Posterior cingulate gyrus (tissue), 11 donors: ENCODE measurements around the gene ARHGAP15.

Experiments
- DNase-seq, 10 donors: peaks; one replicate each; pipeline versions ENCODE4 v3.0.0 to v3.0.0-alpha.2; 2020 to 2021; ENCODE audit warnings: mixed read lengths in 3 of 10
- intact Hi-C: fragments of 100-400 bp; cut with DNase I; formaldehyde crosslinking; loops from one replicate; pipeline ENCODE4 v1.15.1; 2023

Gene ARHGAP15

DNA sequence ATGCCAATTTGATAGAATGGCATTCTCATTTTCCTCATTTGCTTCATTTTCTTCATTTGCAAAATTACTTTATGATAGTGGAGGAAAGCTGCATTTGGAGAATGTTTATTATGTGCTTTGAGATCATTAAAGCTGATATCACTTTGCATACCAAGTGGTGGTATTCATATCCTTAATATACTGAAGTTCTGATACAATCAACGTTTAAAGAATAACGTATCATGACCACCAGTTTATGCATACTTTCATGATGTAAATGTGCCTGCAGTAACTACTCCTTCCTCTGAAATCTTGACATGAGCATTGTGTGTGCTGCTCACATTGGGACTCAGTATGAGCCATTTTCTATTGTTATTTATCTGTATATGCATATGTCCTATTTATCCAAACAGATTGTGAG is 302.1 kb downstream of the ARHGAP15 start:
- no peak for DNase-seq
- intact Hi-C loops: no loop called here

DNA sequence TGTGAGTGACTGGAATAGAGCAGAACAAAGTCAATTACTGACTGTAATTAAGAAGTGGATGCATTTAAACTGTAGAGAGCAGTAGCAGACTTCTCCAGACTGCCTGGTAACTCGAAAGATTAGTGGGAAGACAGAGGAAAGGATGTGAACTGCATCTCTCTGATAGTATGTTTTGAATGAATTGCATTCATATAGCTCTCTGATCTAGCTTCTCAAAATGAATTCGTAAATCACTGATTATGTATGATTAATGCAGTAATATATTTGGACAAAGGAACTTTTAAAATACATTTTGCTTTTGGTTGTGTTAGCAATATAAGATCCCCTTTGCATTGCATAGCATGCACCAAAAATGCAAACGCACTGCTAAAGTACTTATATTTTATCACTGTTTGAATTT is 304.0 kb downstream of the ARHGAP15 start:
- intact Hi-C loops: no loop called here
- DNase-seq: no peak

DNA sequence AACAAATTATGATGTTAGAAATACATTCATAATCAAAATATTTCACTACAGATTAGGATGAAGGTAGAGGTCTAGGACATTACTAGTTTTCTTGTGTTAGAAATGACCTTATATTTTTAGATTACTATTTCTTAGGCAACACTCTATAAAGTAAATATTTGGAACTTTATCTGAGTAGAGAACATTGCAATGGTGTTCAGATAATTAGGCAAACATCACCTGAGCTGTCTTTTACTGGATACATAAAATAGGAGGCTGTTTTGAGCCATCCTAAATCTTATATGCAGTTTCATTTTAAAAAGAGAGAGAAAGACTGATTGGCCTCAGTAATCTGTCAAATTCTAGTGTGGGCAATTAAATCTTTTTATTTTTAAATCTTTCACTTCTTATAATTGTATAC is 304.6 kb downstream of the ARHGAP15 start:
- intact Hi-C loops: no loop called here
- no peak for DNase-seq

DNA sequence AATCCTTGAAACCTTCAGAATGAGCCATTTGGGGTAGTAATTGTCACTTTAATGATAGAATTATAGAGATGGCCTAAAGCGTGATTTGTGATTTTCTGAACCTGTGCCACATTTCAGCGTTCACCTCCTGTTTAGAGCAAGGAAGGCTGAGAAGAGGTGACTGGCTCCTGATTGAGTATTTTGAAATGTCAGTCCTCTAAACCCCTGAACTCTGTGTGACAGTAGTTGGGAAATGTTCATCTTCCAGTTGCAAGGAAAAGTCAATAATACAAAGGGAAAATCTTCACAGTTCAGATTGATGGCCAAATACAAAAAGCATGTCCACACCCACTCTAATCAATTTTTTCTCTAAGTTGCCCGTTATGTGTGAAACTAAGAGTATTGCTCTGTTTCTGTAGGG is 305.2 kb downstream of the ARHGAP15 start:
- intact Hi-C loops: no loop called here
- DNase-seq: no peak

DNA sequence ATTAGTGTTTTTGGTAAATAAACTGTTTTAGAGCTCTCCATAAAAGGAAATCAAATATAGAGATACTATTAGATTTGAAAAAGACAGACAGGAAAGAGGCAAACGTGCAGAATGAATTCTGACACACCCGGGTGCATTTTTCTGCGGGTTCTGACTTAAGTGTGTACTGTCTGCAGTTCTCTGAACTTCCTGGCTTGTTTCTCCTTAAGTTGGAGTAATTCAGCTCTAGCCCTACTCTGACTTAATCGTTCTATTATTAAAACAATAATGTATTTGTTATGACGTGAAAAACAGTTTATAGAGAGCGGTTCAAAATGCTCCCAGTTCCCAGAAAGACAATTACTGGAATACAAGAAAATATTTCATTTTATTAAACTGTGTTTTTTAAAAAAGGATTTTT is 305.9 kb downstream of the ARHGAP15 start:
- no peak for DNase-seq
- intact Hi-C loops: no loop called here

DNA sequence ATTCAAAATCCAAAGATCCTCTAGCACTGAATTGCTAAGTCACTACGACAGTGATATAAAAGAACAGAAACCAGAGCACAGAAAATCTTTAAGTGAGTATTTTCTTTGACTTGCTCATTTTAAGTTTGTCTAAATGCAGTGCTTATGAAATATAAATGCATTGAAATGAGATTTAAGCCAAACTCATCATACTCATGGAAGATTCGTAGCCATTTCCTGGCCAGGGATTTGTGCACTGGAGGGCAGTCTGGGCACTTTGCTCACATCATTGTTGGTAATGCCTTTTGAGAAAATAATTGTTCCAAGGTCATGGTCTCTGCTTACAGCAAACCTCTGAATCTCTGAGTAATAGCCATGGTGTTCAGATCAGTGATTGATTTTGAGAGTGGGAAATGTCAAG is 307.7 kb downstream of the ARHGAP15 start:
- DNase-seq: no peak
- intact Hi-C loops: no loop called here

DNA sequence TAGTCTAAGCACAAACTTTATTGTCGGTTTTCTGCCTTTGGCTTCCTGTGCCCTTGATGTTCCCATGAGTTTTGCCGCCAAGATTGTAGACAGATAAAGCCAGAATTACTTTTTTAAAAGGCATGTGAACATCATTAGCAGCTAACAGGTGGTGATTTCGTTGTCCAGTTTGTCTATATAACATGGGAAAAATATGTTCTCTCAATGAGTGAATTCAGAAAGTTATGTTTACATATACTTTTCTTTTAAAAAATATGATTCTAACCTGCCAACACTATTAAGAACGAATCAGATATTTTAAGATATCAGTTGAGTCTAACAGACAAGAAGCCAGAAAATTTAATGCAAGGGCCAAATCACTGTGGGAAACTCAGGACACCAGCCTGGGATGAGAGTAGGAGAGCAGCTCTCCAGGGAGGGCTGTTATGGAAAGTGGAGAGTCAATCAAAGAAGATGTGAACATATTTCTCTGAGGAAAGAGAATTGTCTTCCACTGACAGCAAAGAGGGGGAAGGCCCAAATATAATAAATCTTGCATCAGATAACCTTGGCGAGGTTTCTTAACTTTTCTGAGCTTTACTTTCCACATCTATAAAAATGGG is 311.3 kb downstream of the ARHGAP15 start:
- intact Hi-C loops: no loop called here
- no peak for DNase-seq

DNA sequence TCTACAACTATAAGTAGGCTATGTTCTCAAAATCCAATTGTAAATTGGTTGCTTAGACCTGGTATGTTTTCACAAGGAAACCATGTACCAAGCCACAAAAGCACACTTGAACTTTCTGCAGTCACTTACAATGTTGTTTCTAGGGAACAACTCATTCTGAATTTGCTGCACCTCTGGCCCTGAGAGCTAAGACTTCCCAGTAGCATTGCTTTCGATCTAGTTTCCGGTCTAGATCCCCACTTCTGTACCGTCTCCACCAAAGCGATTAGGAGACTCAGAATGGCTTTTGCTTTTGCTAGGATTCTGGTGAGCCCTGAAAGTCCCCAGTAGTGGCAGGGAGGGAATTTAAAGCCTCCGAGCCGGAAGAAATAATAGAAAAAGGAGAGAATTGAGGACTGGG is 313.0 kb downstream of the ARHGAP15 start:
- intact Hi-C loops: no loop called here
- no peak for DNase-seq

DNA sequence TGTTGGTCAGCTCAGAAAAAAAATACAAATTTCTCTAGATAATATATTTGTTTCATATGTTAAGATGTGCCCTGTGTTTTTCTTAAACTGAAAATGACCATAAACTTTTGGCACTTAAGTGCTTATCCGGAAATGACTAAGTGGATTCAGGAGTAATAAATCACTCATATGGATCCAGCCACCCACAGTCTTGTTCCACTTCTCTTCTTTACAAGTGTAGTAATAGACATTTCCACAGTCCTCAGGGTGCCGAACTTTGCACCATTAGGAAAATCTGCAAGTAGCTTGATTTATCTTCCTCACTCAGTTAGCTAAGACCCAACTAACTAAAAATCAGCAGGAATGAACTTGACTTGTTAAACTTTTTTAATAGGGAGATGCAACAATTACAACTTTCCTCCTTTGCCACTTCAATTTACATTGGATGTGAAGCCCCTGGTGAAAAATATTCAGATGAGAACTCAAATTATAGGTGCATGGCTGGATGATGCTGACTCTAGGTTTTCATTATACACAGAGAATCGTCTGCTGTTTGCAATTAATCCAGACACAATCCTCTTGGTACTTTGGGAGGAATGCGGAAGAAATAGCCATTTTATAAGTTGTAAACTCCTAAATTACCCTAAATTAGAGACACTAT is 322.5 kb downstream of the ARHGAP15 start:
- no peak for DNase-seq
- intact Hi-C loops: no loop called here

DNA sequence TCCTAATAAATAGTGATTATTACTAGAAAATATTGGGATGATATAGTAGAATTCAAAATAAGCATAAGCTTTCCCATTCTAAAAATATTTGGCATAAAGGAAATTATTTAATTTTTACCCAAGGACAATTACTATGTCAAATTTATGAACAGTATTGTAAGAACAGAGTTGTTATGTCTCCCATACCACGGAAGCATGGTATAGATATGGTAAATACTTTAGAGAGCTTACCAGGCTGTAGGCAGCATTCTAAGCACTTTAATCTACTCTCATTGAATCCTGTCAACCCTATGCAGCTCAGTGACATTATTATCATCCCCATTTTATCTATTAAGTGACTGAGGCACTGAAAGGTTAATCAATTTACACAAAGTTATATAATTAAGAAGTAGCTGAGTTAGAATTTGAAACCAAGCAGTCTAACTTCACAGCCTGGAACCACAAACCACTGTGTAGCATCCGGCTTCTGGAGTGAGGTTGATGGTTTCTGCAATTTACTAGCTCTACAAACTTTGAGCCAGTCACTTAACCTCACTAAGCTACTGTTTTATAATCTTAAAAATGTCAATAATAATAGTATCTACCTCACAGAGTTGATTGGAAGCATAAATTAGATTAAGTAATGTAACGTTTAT is 323.7 kb downstream of the ARHGAP15 start:
- intact Hi-C loops: no loop called here
- DNase-seq: no peak

DNA sequence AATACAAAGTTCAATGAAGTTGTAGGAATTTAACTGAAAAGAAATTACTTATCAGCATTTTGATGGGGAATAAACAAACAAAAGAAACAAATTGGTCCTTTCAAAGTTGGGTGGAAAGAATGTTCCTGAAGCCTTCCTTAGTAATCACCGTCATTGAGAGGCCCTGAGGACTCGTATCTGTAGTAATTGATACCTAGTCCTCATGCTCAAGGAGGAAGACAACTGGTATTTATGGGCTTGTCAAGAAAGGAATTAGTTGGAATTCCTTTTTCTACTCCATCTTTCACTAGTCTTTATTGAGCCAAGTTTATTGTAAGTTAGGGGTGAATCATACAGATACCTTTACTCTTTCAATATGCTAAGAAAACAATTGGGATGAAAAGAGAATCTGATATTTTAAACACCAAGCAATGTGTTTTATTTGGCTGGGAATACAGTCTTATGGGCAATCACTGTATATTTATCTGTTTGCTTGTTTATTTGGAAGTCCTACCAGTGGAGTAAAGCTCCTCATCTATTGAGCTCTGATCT is 324.8 kb downstream of the ARHGAP15 start:
- no peak for DNase-seq

DNA sequence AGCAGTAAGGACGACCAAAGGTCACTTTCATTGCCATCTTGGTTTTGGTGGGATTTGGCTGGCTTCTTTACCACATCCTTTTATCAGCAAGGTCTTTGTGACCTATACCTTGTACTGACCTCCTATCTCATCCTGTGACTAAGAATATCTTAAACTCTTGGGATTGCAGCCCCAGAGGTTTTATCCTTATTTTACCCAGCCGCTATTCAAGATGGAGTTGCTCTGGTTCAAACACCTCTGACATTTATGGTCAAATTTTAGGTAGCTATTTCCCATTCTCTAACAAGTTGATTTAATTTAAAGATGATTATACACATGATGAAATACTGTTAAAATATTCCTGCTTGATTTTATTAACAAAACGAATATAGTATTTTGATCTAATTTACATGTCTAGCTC is 326.1 kb downstream of the ARHGAP15 start:
- intact Hi-C loops: no loop called here
- DNase-seq: no peak

More for the DNA sequence above, 324.8 kb downstream of the ARHGAP15 start:
- intact Hi-C loops: no loop called here

DNA sequence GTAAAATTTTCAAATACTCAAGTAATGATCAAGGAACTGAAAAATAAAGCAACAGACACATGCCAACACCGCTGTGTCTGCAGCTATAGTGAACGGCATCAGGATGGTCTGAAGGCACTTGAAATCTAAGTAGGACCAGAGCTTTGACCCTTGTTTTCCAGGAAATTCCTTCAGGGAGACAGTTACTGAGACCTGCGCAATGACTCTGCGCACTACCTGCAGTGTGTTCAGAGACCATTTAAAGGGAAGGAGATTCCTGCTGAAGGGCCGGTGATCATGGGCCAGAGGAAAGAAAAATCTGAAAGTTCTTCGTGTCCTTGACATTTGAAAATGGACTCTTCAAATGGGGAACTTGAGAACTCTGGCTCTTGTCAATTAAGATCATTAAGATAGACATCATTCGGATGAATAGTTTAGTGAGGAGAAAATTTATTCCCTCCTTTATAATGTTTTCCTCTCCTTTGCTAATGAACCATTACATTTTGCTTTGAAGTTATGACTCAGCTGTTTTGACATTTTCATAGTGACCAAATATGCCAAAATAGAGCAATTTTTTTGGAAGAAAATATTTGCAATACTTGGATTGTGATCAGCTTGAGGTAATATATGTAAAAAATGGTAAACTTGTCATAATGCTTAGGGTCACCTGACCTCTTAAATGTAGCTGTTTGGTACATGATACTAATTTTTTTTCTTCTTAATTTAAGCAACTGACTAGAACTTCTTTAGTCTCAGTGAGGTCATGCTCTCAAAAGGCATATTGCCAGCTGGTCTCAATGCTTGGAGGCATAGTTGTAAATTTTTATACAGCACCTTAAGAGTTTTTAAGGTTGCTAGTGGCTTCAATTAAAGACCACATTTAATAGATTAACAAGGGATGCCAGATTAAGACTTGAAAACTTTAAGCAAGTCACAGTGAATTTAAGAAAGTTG is 329.3 kb downstream of the ARHGAP15 start:
- DNase-seq: no peak
- intact Hi-C loops: no loop called here

DNA sequence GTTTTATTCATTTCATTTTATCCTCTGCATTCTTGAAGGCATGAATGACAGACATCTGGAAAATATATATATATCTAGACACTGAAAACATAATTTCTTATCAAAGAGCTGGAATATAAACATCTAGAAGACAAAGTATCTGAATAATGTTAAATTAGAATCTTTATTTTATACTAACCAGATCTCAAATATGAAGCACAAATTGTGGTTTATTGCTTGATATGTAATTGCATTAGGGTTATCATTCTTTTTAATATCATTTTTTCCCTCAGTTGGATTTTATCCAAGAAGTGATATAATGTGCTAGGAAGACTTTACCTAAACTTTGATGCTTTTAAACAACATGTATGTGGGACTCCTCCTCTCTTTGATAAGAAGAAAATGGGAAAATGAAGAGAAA is 331.2 kb downstream of the ARHGAP15 start:
- intact Hi-C loops: no loop called here
- no peak for DNase-seq

DNA sequence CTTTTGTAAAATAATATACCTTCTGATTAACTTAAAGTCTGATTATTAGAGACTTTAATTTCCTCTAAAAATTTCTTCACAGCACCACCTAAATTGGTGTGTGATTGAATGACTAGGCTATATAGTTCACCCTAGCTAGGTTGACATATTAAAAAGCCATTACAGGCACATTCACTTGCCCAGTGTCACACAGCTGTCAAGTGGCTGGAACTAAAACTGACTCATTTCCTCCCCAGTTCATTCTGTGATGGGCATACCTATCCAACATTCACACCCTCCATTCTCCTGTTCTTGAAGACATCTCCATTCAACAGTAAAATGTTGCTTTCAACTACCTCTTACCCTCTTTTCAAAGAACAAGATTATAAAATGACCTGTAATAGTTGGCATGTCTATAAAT is 334.5 kb downstream of the ARHGAP15 start:
- intact Hi-C loops: no loop called here
- no peak for DNase-seq

DNA sequence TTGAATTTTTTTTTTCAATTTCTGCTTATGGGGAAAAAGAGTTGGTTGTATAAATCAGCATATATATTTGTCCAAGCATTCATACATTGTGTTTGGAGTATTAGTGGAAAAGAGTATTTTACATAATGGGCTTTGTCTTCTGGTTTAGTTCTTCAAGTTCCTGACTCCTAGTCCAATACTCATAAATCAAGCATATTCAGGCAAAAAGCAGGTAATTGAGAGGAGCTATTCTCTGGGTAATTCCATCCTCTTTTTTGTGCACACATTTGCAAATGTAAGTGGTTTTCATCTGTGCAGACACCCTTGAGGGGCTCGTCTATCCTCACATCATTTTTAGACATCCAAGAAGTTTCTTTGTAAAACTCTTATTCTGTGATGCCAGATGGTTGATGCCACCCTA is 337.2 kb downstream of the ARHGAP15 start:
- intact Hi-C loops: no loop called here
- DNase-seq: no peak

DNA sequence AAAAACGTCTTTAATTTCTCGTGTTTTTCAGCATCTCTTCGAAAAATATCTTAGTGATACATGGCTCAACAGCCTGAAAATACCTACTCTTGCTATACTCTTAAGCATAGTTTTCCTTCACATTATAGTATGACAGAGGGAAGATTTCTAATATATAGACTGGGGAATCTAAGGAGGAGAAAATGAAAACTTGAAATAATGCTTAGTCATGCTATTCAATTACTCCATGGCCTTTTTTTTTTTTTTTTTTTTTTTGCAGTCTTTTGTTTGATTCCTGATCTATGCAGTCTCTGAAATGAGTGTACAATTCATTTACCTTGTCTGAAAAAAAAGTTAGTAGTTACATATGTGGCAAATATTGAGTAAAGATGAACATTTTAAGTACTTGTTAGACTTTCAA is 337.8 kb downstream of the ARHGAP15 start:
- intact Hi-C loops: no loop called here
- DNase-seq: no peak

DNA sequence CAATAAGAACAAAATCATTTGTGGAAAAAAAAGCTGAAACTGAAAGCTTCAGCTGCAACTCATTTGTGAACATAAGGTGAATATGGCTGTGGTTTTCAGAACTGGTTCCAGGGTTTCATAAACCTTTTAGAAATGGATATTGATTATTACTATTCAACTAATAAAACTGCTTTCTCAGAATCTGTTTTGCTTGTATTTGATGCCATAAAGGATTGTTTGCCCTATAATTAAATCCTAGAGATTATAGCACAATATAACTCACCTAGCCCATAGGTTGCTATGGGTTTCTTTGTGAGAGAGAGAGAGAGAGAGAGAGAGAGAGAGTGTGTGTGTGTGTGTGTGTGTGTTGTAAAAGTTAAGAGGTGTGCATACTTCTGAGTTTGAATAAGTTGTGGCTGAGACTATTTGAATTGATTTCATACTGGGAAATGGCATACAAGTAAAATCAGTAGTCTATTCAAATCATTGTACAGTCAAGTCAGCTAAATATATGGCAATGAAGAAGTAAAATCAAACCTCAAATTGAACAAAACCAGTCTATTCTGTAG is 339.2 kb downstream of the ARHGAP15 start:
- no peak for DNase-seq
- intact Hi-C loops: no loop called here

DNA sequence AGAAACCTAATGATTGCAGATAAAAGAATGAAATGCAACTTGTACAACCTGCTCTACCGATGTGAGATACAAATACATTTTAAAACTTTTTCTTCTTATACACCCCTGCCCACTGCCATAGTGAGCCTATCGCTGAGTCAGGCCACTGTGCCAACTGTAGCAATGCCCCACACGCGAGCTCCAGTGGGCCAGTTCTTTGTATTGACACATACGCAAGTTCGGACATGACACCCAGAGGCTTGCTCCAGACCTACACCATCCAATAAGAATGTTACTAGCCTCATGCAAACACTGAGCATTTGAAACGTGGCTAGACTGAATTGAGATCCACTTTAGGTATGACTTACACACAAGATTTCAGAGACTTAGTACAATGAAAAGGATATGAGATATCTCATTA is 340.1 kb downstream of the ARHGAP15 start:
- no peak for DNase-seq
- intact Hi-C loops: no loop called here

DNA sequence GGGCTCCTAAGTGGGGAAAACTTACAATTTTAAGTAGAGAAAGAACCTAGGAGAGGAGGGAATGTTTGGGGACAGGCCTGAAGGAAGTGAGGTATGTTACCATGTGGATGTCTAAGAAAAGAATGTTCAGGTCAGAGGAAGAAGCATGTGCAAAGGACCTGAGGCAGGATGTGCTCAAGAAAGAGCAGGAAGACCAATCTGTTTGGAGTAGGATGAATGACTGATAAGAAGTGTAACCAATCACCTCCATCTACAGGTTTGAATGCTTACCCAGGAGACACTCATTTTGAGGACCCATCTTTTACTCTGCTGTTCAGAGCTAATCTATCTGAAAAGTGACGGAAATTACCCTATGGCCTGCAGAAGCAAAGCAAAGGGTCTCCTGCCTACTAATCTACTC is 342.3 kb downstream of the ARHGAP15 start:
- intact Hi-C loops: no loop called here
- DNase-seq: no peak

DNA sequence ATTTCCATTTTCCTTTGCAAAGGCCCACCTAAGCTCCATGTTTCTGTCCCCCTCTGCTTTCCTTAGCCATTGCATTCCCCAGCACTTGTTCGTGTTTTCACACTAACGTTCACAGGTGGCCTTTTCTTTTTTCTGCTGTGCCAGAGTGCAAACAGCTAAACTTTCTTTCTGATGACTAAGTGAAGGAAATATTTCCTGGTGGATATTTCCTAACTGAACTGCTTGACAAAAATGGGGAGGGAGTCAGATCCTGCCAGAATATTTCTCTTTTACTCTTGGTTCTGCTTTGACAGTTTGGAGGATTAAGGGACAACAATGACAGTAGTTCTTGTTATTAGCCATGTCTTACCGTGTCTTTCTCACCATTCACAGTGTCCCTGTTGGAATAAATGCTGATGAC is 344.0 kb downstream of the ARHGAP15 start:
- no peak for DNase-seq
- intact Hi-C loops: no loop called here
